Natural killer cell (primary cell): ENCODE measurements around the gene CIART. TPM values are rescaled to one million over a fixed set of nuclear protein-coding genes. Genes with fewer than 3 reads are reported as not detected.

Experiments used
- ATAC-seq, 3 donors: fragments of 150-1000 bp in 2 of 3; fragments of 200-7000 bp in 1 of 3; cut with Tn5 transposase; 1 replicate in 1 of 3; 2 replicates in 2 of 3; pipeline ENCODE4 v1.10.0; 2021; ENCODE audit warnings: mild to moderate bottlenecking in 2 of 3, moderate library complexity in 2 of 3
- DNase-seq, 2 donors: peaks; one replicate each; pipeline versions ENCODE4 v3.0.0 to v3.0.0-alpha.2; 2013 to 2021; ENCODE audit warnings: mixed read lengths in 1 of 2
- H3K27ac ChIP-seq: one replicate; pipeline ENCODE4 v1.5.1; 2013; ENCODE audit warnings: mild to moderate bottlenecking, low read length
- H3K27me3 ChIP-seq: one replicate; pipeline ENCODE4 v1.6.1; 2013; ENCODE audit warnings: low read length; ENCODE audit not compliant: control insufficient read depth, insufficient read depth
- H3K36me3 ChIP-seq: one replicate; pipeline ENCODE4 v1.6.1; 2013; ENCODE audit warnings: low read length; ENCODE audit not compliant: control insufficient read depth, insufficient read depth
- H3K4me1 ChIP-seq: one replicate; pipeline ENCODE4 v1.6.1; 2013; ENCODE audit warnings: low read length; ENCODE audit not compliant: control insufficient read depth, insufficient read depth
- H3K4me3 ChIP-seq: one replicate; pipeline ENCODE4 v1.5.1; 2013; ENCODE audit warnings: low read length
- H3K9me3 ChIP-seq: one replicate; pipeline ENCODE4 v1.6.1; 2013; ENCODE audit warnings: low read length; ENCODE audit not compliant: control insufficient read depth, insufficient read depth
- H3K27ac Mint-ChIP-seq, 2 donors: one replicate each; pipeline ENCODE4 v1.8.0; 2022; ENCODE audit warnings: mild to moderate bottlenecking in 2 of 2, mixed read lengths in 2 of 2, moderate library complexity in 1 of 2
- H3K27me3 Mint-ChIP-seq, 2 donors: one replicate each; pipeline ENCODE4 v1.8.0; 2022; ENCODE audit warnings: low read depth in 2 of 2, mixed read lengths in 2 of 2
- H3K36me3 Mint-ChIP-seq: one replicate; pipeline ENCODE4 v1.8.0; 2022; ENCODE audit warnings: mixed read lengths
- H3K4me1 Mint-ChIP-seq, 2 donors: one replicate each; pipeline ENCODE4 v1.8.0; 2022; ENCODE audit warnings: mixed read lengths in 2 of 2
- H3K4me3 Mint-ChIP-seq: one replicate; pipeline ENCODE4 v1.8.0; 2022; ENCODE audit warnings: mild to moderate bottlenecking, moderate library complexity, mixed read lengths
- H3K9me3 Mint-ChIP-seq, 2 donors: one replicate each; pipeline ENCODE4 v1.8.0; 2022; ENCODE audit warnings: mixed read lengths in 2 of 2
- WGBS: methylation state at CpG from one replicate; pipeline ENCODE4 v1.1.7; 2013; ENCODE audit warnings: missing lambda C conversion rate; ENCODE audit not compliant: insufficient coverage; 5-methylcytosine and 5-hydroxymethylcytosine counted together
- intact Hi-C: fragments of 100-400 bp; cut with micrococcal nuclease; formaldehyde crosslinking; loops from one replicate; pipeline ENCODE4 v1.14.2; 2022
- total RNA-seq, 4 donors: library from RNA; stranded (reverse); fragments of 120-200 nt in 1 of 4; gene quantifications; one replicate each; pipeline versions ENCODE4 v1.2.3 to v1.2.4, GENCODE V29; 2013 to 2022
- TF ChIP-seq, protein P1 (sequence below): fragments of 200-600 bp; IDR thresholded peaks from one replicate; pipeline ENCODE4 v1.8.0; 2022; ENCODE audit warnings: antibody characterized with exemption

Gene CIART
- total RNA-seq, 3 donors from 2014 or later (not counting 1 experiment from before 2014, with no cell fraction given), result 0.33 to 2.4 (median 1.9) TPM

DNA sequence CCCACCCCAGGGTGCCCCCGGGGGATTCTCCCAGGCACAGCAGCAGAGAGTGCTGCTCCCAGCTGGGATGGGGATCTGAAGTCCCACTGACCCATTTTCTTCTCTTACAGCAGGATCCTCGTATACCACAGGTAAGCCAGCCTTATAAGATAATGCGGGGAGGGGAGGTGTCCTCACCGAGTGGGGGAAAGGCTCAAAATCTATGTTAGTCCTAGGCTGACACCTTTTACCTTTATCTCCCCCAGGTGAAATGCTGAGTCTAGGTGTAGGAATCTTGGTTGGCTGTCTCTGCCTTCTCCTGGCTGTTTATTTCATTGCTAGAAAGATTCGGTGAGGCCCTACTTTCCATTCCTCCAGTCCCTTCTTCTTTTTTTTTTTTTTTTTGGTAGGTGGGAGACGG is 18.8 kb upstream of the CIART start:
- Mint-ChIP-seq H3K4me1 (peaks cover 11 to 19% of the 10 kb centered on the region in 2 donors), H3K4me3 (no peak overlapping the region), H3K9me3 (no peaks in the 10 kb centered on the region), H3K36me3 (no peaks in the 10 kb centered on the region), H3K27ac (no peak overlapping the region), H3K27me3 (peaks cover 7 to 12% of the 10 kb centered on the region in 2 donors)
- peaks cover 28% of the 10 kb centered on the region for H3K36me3 ChIP-seq
- intact Hi-C loops, result no loop called here
- 100% methylated on average over 1 of the region's 6 CpGs for WGBS
- H3K4me1 ChIP-seq, result peaks cover 16% of the 10 kb centered on the region
- H3K4me3 ChIP-seq, result no peak overlapping the region
- ATAC-seq (no peak), DNase-seq (no peak)
- H3K27me3 ChIP-seq, result peaks cover 12% of the 10 kb centered on the region
- no peak overlapping the region for H3K27ac ChIP-seq
- no peaks in the 10 kb centered on the region for H3K9me3 ChIP-seq
- TF ChIP-seq, protein P1, sequence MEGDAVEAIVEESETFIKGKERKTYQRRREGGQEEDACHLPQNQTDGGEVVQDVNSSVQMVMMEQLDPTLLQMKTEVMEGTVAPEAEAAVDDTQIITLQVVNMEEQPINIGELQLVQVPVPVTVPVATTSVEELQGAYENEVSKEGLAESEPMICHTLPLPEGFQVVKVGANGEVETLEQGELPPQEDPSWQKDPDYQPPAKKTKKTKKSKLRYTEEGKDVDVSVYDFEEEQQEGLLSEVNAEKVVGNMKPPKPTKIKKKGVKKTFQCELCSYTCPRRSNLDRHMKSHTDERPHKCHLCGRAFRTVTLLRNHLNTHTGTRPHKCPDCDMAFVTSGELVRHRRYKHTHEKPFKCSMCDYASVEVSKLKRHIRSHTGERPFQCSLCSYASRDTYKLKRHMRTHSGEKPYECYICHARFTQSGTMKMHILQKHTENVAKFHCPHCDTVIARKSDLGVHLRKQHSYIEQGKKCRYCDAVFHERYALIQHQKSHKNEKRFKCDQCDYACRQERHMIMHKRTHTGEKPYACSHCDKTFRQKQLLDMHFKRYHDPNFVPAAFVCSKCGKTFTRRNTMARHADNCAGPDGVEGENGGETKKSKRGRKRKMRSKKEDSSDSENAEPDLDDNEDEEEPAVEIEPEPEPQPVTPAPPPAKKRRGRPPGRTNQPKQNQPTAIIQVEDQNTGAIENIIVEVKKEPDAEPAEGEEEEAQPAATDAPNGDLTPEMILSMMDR, result no peak

DNA sequence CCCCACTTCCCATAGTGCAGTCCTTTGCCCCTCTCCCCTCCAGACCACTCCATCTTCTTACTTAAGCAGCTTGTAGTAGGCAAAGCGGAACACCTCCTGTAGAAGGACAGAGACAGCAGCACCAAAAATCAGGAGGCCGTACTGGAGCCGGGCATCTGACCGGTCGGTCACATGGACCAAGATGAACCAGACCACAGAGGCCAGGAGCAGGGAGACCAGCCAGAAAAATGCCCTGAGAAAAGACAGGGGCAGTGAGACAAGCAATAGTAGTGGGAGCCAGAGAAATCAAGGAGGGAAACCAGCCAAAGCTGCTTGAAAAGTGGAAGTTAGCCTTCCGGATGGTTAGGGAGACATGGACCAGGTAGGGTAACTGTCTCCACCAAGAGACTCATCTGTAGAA is 14.5 kb upstream of the CIART start:
- H3K27me3 ChIP-seq, result no peaks in the 10 kb centered on the region
- peak overlapping the region; percentile 89 for H3K27ac ChIP-seq
- H3K4me3 ChIP-seq, result peak overlapping the region; percentile 86
- intact Hi-C loops, result loop anchor here (2.0 kb wide), 2 partner anchors 31 to 53 kb away; partner anchors contain the start of genes ANP32E and PRPF3
- Mint-ChIP-seq H3K27me3 (peaks cover 6 to 13% of the 10 kb centered on the region in 2 donors), H3K4me1 (peaks cover 21 to 31% of the 10 kb centered on the region in 2 donors), H3K4me3 (peak overlapping the region; percentile 98), H3K36me3 (no peaks in the 10 kb centered on the region), H3K27ac (peak overlapping the region; percentile 93 to 94), H3K9me3 (no peaks in the 10 kb centered on the region)
- TF ChIP-seq, protein P1, result no peak
- H3K36me3 ChIP-seq, result peaks cover 28% of the 10 kb centered on the region
- ATAC-seq (no peak), DNase-seq (no peak)
- H3K4me1 ChIP-seq, result peaks cover 26% of the 10 kb centered on the region
- 48% methylated on average over 6 of the region's 6 CpGs for WGBS
- H3K9me3 ChIP-seq, result no peaks in the 10 kb centered on the region

- intact Hi-C loops, result loop anchor here (2.0 kb wide), 2 partner anchors 32 to 52 kb away; partner anchors contain the start of genes ANP32E and PRPF3
- Mint-ChIP-seq H3K27ac (peak overlapping the region; percentile 93 to 94), H3K27me3 (peaks cover 7 to 17% of the 10 kb centered on the region in 2 donors), H3K36me3 (no peaks in the 10 kb centered on the region), H3K4me1 (peaks cover 21 to 31% of the 10 kb centered on the region in 2 donors), H3K4me3 (peak overlapping the region; percentile 98), H3K9me3 (no peaks in the 10 kb centered on the region)
- ATAC-seq (peak; percentile 55 to 78 (median 57)), DNase-seq (peak; percentile 42 to 71)
- WGBS, result under 1% methylated on average over 17 of the region's 21 CpGs
- Histone ChIP-seq H3K4me1 (peaks cover 26% of the 10 kb centered on the region), H3K36me3 (peaks cover 28% of the 10 kb centered on the region), H3K27me3 (no peaks in the 10 kb centered on the region), H3K9me3 (no peaks in the 10 kb centered on the region), H3K27ac (peak overlapping the region; percentile 89), H3K4me3 (peak overlapping the region; percentile 86)
- TF ChIP-seq, protein P1, result no peak
Observed at GRCh38 chr1:150268340-150268704, 14.0 kb upstream of the CIART start.
